Measurements from ENCODE around the gene CARD9.

CARD9 gene

DNA sequence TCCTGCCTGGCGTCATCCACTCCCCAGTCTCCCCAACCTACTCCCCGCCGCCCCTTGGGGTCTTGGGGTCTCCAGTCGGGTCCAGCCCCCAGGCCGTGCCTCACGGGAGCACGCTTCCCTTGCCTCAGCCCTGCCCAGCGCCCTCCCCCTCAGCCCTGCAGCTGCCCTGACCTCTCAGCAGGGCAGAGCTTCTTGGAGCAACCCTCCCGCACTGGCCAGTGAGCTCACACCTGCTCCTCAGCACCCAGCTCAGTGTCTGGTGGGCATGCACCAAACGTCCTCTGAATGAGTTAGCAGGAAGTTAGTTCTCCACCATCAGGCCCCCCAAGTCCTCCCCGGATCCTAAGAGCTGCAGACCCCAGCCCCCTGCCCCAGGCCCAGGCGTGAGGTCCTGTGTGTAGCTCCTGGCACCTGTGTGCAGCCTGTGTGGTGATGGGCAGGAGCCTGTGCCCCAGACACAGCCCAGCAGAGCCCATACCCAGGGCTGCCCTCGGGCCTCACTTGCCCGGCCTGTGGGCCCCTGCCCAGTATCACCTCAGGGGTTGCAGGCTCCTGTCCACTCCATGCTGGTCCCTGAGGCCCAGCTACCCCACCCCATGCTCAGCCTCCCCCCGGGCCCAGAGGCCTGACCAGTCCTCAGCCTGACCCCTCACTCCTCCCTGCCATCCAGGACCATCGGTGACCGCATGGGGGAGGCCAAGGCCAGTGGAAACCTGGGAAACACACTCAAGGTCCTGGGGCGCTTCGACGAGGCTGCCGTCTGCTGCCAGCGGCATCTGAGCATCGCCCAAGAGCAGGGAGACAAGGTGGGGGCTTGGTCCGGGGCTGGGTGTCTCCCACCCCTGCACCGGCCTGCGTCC lies 37.9 kb downstream of the CARD9 start:
- H2AK5ac ChIP-seq (ENCODE audit: low read length, severe bottlenecking), result no peak overlapping the region
- DNase-seq, result no peak
- H3K27ac ChIP-seq (ENCODE audit: low read length, poor library complexity, severe bottlenecking), result peak overlapping the region; percentile 4
- H4K91ac ChIP-seq (ENCODE audit: low read length), result no peak overlapping the region
- no peak overlapping the region for H4K8ac ChIP-seq (ENCODE audit: low read length)
- no peak overlapping the region for H3K9ac ChIP-seq (ENCODE audit: low read length)
- no peaks in the 10 kb centered on the region for H3K9me3 ChIP-seq (ENCODE audit: control insufficient read depth, low read length)
- H3K4ac ChIP-seq (ENCODE audit: low read depth in 1 of 2, low read length in 2 of 2), result no peak overlapping the region
- WGBS, result 82% methylated on average over 26 of the region's 26 CpGs
- H2BK15ac ChIP-seq (ENCODE audit: low read depth, poor library complexity, severe bottlenecking), result no peak overlapping the region
- no peak overlapping the region for H2BK120ac ChIP-seq (ENCODE audit: low read depth, low read length)
- no peak overlapping the region for H2BK12ac ChIP-seq (ENCODE audit: low read length in 2 of 2)
- no peak overlapping the region for H3K18ac ChIP-seq (ENCODE audit: low read depth in 1 of 2, low read length in 2 of 2)
- peaks cover 59% of the 10 kb centered on the region for H3K4me1 ChIP-seq (ENCODE audit: control insufficient read depth, insufficient read depth, low read depth, low read length)
- H3K4me2 ChIP-seq (ENCODE audit: low read length, poor library complexity, severe bottlenecking), result no peak overlapping the region
- no peaks in the 10 kb centered on the region for H3K27me3 ChIP-seq (ENCODE audit: control insufficient read depth in 1 of 2, insufficient read depth in 1 of 2, low read length in 2 of 2)
- no peak overlapping the region for H3K4me3 ChIP-seq (ENCODE audit: insufficient read depth in 1 of 2, low read depth in 1 of 2, low read length in 2 of 2)
- H3K23ac ChIP-seq (ENCODE audit: low read length in 2 of 2), result no peak overlapping the region
- peaks cover 37 to 95% of the 10 kb centered on the region in 2 experiments for H3K36me3 ChIP-seq (ENCODE audit: control insufficient read depth in 1 of 2, insufficient read depth in 2 of 2, low read depth in 1 of 2, low read length in 2 of 2)
- H3K14ac ChIP-seq (ENCODE audit: low read length in 2 of 2), result no peak overlapping the region
- H3K79me1 ChIP-seq (replicated peaks; ENCODE audit: low read length, poor library complexity, severe bottlenecking), result peaks cover 30% of the 10 kb centered on the region
- no peak overlapping the region for H2AFZ ChIP-seq (ENCODE audit: low read depth, low read length)
- H2BK5ac ChIP-seq (ENCODE audit: low read depth, low read length, poor library complexity, severe bottlenecking), result no peak overlapping the region

GRCh38 chr9:136334541-136334940 lies 38.9 kb downstream of the CARD9 start:
- 97% methylated on average over 21 of the region's 21 CpGs for WGBS

DNA sequence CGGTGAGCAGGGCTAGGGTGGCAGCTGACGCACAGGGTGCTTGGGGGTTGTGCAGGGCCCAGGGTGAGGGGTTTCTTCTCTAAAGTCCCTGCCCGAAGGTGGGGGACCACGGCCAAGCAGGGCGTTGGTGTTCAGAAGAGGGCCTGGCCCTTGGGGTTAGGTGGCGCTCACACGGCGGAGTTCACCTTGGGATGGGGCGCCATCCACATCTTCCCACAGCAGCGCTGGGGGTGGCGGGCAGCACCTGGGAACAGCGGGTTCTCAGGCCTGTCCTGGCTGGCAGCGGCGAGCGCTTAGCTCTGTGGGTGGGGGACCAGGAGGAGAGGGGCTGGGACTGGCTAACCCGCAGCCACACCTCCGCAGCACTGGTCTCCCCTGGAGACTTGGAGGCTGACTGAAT lies 40.0 kb downstream of the CARD9 start:
- 96% methylated on average over 16 of the region's 17 CpGs for WGBS
- H3K4me2 ChIP-seq (ENCODE audit: low read length, poor library complexity, severe bottlenecking), result no peak overlapping the region

More at GRCh38 chr9:136334541-136334940, 38.9 kb downstream of the CARD9 start:
- H3K4me3 ChIP-seq (ENCODE audit: insufficient read depth in 1 of 2, low read depth in 1 of 2, low read length in 2 of 2), result no peak overlapping the region
- peaks cover 29 to 92% of the 10 kb centered on the region in 2 experiments for H3K36me3 ChIP-seq (ENCODE audit: control insufficient read depth in 1 of 2, insufficient read depth in 2 of 2, low read depth in 1 of 2, low read length in 2 of 2)
- H2AK5ac ChIP-seq (ENCODE audit: low read length, severe bottlenecking), result no peak overlapping the region
- no peak overlapping the region for H4K8ac ChIP-seq (ENCODE audit: low read length)
- H2BK12ac ChIP-seq (ENCODE audit: low read length in 2 of 2), result no peak overlapping the region
- no peak overlapping the region for H3K9ac ChIP-seq (ENCODE audit: low read length)
- H2BK5ac ChIP-seq (ENCODE audit: low read depth, low read length, poor library complexity, severe bottlenecking), result no peak overlapping the region
- peaks cover 69% of the 10 kb centered on the region for H3K4me1 ChIP-seq (ENCODE audit: control insufficient read depth, insufficient read depth, low read depth, low read length)
- no peak overlapping the region for H2BK15ac ChIP-seq (ENCODE audit: low read depth, poor library complexity, severe bottlenecking)
- H3K27me3 ChIP-seq (ENCODE audit: control insufficient read depth in 1 of 2, insufficient read depth in 1 of 2, low read length in 2 of 2), result no peaks in the 10 kb centered on the region
- H2AFZ ChIP-seq (ENCODE audit: low read depth, low read length), result no peak overlapping the region
- peaks cover 27% of the 10 kb centered on the region for H3K79me1 ChIP-seq (replicated peaks; ENCODE audit: low read length, poor library complexity, severe bottlenecking)
- no peak overlapping the region for H3K4me2 ChIP-seq (ENCODE audit: low read length, poor library complexity, severe bottlenecking)
- no peak overlapping the region for H3K27ac ChIP-seq (ENCODE audit: low read length, poor library complexity, severe bottlenecking)
- no peak for DNase-seq
- H3K14ac ChIP-seq (ENCODE audit: low read length in 2 of 2), result no peak overlapping the region
- no peak overlapping the region for H2BK120ac ChIP-seq (ENCODE audit: low read depth, low read length)
- no peak overlapping the region for H3K18ac ChIP-seq (ENCODE audit: low read depth in 1 of 2, low read length in 2 of 2)
- H3K9me3 ChIP-seq (ENCODE audit: control insufficient read depth, low read length), result no peaks in the 10 kb centered on the region
- H3K4ac ChIP-seq (ENCODE audit: low read depth in 1 of 2, low read length in 2 of 2), result no peak overlapping the region
- H3K23ac ChIP-seq (ENCODE audit: low read length in 2 of 2), result no peak overlapping the region
- H4K91ac ChIP-seq (ENCODE audit: low read length), result no peak overlapping the region

DNA sequence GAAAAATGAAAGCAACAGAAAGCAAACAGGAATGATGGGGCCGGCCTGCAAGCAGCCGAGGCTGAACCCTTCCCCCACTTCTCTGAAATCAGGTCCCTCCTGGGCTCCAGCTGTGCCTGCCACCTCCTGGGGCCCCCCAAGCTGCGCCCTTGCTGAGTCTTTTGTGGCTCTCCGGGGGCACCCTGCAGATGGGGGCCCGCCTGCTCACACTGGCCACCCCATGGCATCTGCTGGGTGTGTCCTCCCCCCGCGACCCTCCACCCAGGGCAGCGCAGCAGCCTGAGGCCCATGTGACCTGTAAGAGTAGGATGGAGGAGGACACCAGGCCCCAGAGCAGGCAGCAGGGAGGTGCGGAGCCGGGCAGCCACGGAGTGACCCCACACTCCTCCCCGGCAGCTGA lies 40.4 kb downstream of the CARD9 start:
- no peak overlapping the region for H3K18ac ChIP-seq (ENCODE audit: low read depth in 1 of 2, low read length in 2 of 2)
- no peak overlapping the region for H2BK5ac ChIP-seq (ENCODE audit: low read depth, low read length, poor library complexity, severe bottlenecking)
- H4K91ac ChIP-seq (ENCODE audit: low read length), result no peak overlapping the region
- no peak overlapping the region for H3K4ac ChIP-seq (ENCODE audit: low read depth in 1 of 2, low read length in 2 of 2)
- no peak overlapping the region for H3K4me3 ChIP-seq (ENCODE audit: insufficient read depth in 1 of 2, low read depth in 1 of 2, low read length in 2 of 2)
- no peak overlapping the region for H2AFZ ChIP-seq (ENCODE audit: low read depth, low read length)
- peaks cover 23% of the 10 kb centered on the region for H3K79me1 ChIP-seq (replicated peaks; ENCODE audit: low read length, poor library complexity, severe bottlenecking)
- H3K4me2 ChIP-seq (ENCODE audit: low read length, poor library complexity, severe bottlenecking), result no peak overlapping the region
- 97% methylated on average over 12 of the region's 12 CpGs for WGBS
- H3K27ac ChIP-seq (ENCODE audit: low read length, poor library complexity, severe bottlenecking), result no peak overlapping the region
- no peak for DNase-seq
- H3K27me3 ChIP-seq (ENCODE audit: control insufficient read depth in 1 of 2, insufficient read depth in 1 of 2, low read length in 2 of 2), result no peaks in the 10 kb centered on the region
- H3K23ac ChIP-seq (ENCODE audit: low read length in 2 of 2), result no peak overlapping the region
- H2BK15ac ChIP-seq (ENCODE audit: low read depth, poor library complexity, severe bottlenecking), result no peak overlapping the region
- H3K36me3 ChIP-seq (ENCODE audit: control insufficient read depth in 1 of 2, insufficient read depth in 2 of 2, low read depth in 1 of 2, low read length in 2 of 2), result peaks cover 17 to 84% of the 10 kb centered on the region in 2 experiments
- no peak overlapping the region for H2BK120ac ChIP-seq (ENCODE audit: low read depth, low read length)
- H3K14ac ChIP-seq (ENCODE audit: low read length in 2 of 2), result no peak overlapping the region
- no peak overlapping the region for H2AK5ac ChIP-seq (ENCODE audit: low read length, severe bottlenecking)
- H4K8ac ChIP-seq (ENCODE audit: low read length), result no peak overlapping the region
- H3K9me3 ChIP-seq (ENCODE audit: control insufficient read depth, low read length), result no peaks in the 10 kb centered on the region
- peaks cover 80% of the 10 kb centered on the region for H3K4me1 ChIP-seq (ENCODE audit: control insufficient read depth, insufficient read depth, low read depth, low read length)
- no peak overlapping the region for H3K9ac ChIP-seq (ENCODE audit: low read length)
- H2BK12ac ChIP-seq (ENCODE audit: low read length in 2 of 2), result no peak overlapping the region

More for the DNA sequence above, 40.0 kb downstream of the CARD9 start:
- Histone ChIP-seq H2AFZ (ENCODE audit: low read depth, low read length) (no peak overlapping the region), H3K27ac (ENCODE audit: low read length, poor library complexity, severe bottlenecking) (no peak overlapping the region), H3K9me3 (ENCODE audit: control insufficient read depth, low read length) (no peaks in the 10 kb centered on the region), H3K23ac (ENCODE audit: low read length in 2 of 2) (no peak overlapping the region), H3K27me3 (ENCODE audit: control insufficient read depth in 1 of 2, insufficient read depth in 1 of 2, low read length in 2 of 2) (no peaks in the 10 kb centered on the region), H3K18ac (ENCODE audit: low read depth in 1 of 2, low read length in 2 of 2) (no peak overlapping the region), H3K36me3 (ENCODE audit: control insufficient read depth in 1 of 2, insufficient read depth in 2 of 2, low read depth in 1 of 2, low read length in 2 of 2) (peaks cover 22 to 89% of the 10 kb centered on the region in 2 experiments), H2BK15ac (ENCODE audit: low read depth, poor library complexity, severe bottlenecking) (peak overlapping the region; percentile 7), H2BK12ac (ENCODE audit: low read length in 2 of 2) (peak overlapping the region in 1 of 2 experiments; percentile 15), H4K8ac (ENCODE audit: low read length) (no peak overlapping the region), H3K14ac (ENCODE audit: low read length in 2 of 2) (no peak overlapping the region), H2AK5ac (ENCODE audit: low read length, severe bottlenecking) (no peak overlapping the region), H4K91ac (ENCODE audit: low read length) (no peak overlapping the region), H3K4me3 (ENCODE audit: insufficient read depth in 1 of 2, low read depth in 1 of 2, low read length in 2 of 2) (no peak overlapping the region), H3K4me1 (ENCODE audit: control insufficient read depth, insufficient read depth, low read depth, low read length) (peaks cover 77% of the 10 kb centered on the region), H3K4ac (ENCODE audit: low read depth in 1 of 2, low read length in 2 of 2) (no peak overlapping the region), H3K9ac (ENCODE audit: low read length) (no peak overlapping the region), H2BK120ac (ENCODE audit: low read depth, low read length) (no peak overlapping the region), H2BK5ac (ENCODE audit: low read depth, low read length, poor library complexity, severe bottlenecking) (no peak overlapping the region), H3K79me1 (replicated peaks; ENCODE audit: low read length, poor library complexity, severe bottlenecking) (peaks cover 24% of the 10 kb centered on the region)
- no peak for DNase-seq
